Panc1 (cell line): ENCODE data around the gene LHFPL3. TPM values are rescaled to one million over a fixed set of nuclear protein-coding genes. Genes with fewer than 3 reads are reported as not detected.

Experiments used
- ATAC-seq: fragments of 200-7000 bp; cut with Tn5 transposase; 2 replicates; pipeline ENCODE4 v1.9.1; 2020; ENCODE audit warnings: mild to moderate bottlenecking, moderate library complexity
- BruUV-seq: library from RNA; stranded (reverse); fragments of 400-500 nt; replicated peaks from 2 replicates; lab custom pipeline; 2021; lab: Mats Ljungman, UMichigan
- CTCF ChIA-PET: fragments of 300-600 bp; sonication (Branson Sonifier 250); formaldehyde crosslinking; loops from one replicate; lab custom pipeline; 2022; ENCODE audit warnings: antibody characterized with exemption; lab: Charles Lee
- POLR2A ChIA-PET: fragments of 300-600 bp; sonication (Branson Sonifier 250); formaldehyde crosslinking; loops from one replicate; lab custom pipeline; 2022; ENCODE audit warnings: antibody characterized with exemption; lab: Charles Lee
- DNase-seq: peaks from one replicate; pipeline ENCODE4 v3.0.0-alpha.2; 2010; ENCODE audit warnings: low read depth, low spot score
- H3K27ac ChIP-seq: 2 replicates; pipeline ENCODE4 v1.5.1; 2011; ENCODE audit warnings: mild to moderate bottlenecking, low read length, inconsistent platforms
- H3K27me3 ChIP-seq: fragments of 200-500 bp; sonication (Bioruptor generic); 2 replicates; pipeline ENCODE4 v1.6.0; 2014; ENCODE audit warnings: low read length, inconsistent platforms; ENCODE audit not compliant: control insufficient read depth, insufficient read depth
- H3K36me3 ChIP-seq: fragments of 200-500 bp; sonication (Bioruptor generic); 2 replicates; pipeline ENCODE4 v1.5.1; 2014; ENCODE audit warnings: inconsistent platforms, mild to moderate bottlenecking, low read length, moderate library complexity; ENCODE audit not compliant: control insufficient read depth, insufficient read depth
- H3K4me1 ChIP-seq: 2 replicates; pipeline ENCODE4 v1.5.1; 2011; ENCODE audit warnings: inconsistent platforms, mild to moderate bottlenecking, low read length, moderate library complexity; ENCODE audit not compliant: control insufficient read depth, insufficient read depth
- H3K4me3 ChIP-seq, 2 experiments: 2 replicates each; pipeline ENCODE4 v1.5.1; 2011 to 2012; ENCODE audit warnings: low read depth in 2 of 2, low read length in 2 of 2, mild to moderate bottlenecking in 2 of 2, inconsistent platforms in 1 of 2, moderate library complexity in 1 of 2
- H3K9me3 ChIP-seq: fragments of 200-500 bp; sonication (Bioruptor generic); 2 replicates; pipeline ENCODE4 v1.5.1; 2014; ENCODE audit warnings: low read depth, mild to moderate bottlenecking, inconsistent platforms, low read length, moderate library complexity; ENCODE audit not compliant: control insufficient read depth, insufficient read depth
- POLR2AphosphoS5 ChIP-seq: IDR thresholded peaks from 2 replicates; pipeline ENCODE4 v1.6.1; 2012; ENCODE audit warnings: mild to moderate bottlenecking, low read depth, low read length, moderate library complexity
- SIN3A ChIP-seq: IDR thresholded peaks from 2 replicates; pipeline ENCODE4 v1.6.1; 2012; ENCODE audit warnings: low read depth, mild to moderate bottlenecking, low read length, moderate library complexity, borderline replicate concordance; ENCODE audit not compliant: insufficient read depth
- TCF7L2 ChIP-seq: IDR thresholded peaks from 2 replicates; pipeline ENCODE4 v1.6.1; 2011; ENCODE audit warnings: mild to moderate bottlenecking, low read depth, low read length, inconsistent platforms
- in situ Hi-C: cut with HindIII; loops from 2 replicates; pipeline ENCODE4 v1.10.0; 2016; ENCODE audit warnings: low sequenced_read_pairs, low pct_unique_long_range_greater_than_20kb
- intact Hi-C: fragments of 100-400 bp; cut with micrococcal nuclease; formaldehyde crosslinking; loops from one replicate; pipeline ENCODE4 v1.10.0; 2022; ENCODE audit not compliant: unreplicated experiment
- total RNA-seq: library from RNA; stranded (reverse); gene quantifications from one replicate; pipeline ENCODE4 v1.2.1, GENCODE V29; 2021; ENCODE audit not compliant: unreplicated experiment
- TF ChIP-seq, protein P1 (sequence below): fragments of 450-650 bp; IDR thresholded peaks from 2 replicates; pipeline ENCODE4 v1.5.1; 2017; ENCODE audit warnings: mild to moderate bottlenecking
- TF ChIP-seq, protein P2 (sequence below), 2 experiments: IDR thresholded peaks; 2 replicates each; pipeline ENCODE4 v1.6.1; 2011 to 2012; ENCODE audit warnings: low read depth in 2 of 2, control low read depth in 1 of 2, low read length in 1 of 2, mild to moderate bottlenecking in 1 of 2, moderate library complexity in 1 of 2; ENCODE audit not compliant: insufficient read depth in 1 of 2

LHFPL3 gene
- total RNA-seq, 1 experiment from 2014 or later, result not detected

DNA sequence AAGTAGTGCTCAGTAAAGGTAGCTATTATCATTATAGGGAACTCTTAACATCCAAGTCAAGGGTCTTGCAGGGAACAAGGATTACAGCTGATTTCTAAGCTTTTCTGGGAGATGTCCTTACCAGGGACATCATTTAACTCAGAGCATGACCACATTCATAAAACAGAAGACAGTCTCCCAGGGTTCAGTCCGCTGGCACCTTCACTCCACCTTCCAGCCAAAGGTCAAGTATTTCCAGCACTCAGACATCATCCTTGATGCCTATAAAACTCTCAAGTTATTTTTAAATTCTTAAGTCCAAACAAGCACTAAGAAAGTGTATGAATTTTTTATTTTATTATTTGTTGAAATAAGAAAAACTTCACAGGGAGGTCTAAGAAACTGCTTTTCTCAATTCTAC lies 565.9 kb downstream of the LHFPL3 start:
- Histone ChIP-seq H3K4me3 (no peak overlapping the region), H3K4me1 (no peaks in the 10 kb centered on the region), H3K36me3 (no peaks in the 10 kb centered on the region), H3K9me3 (no peaks in the 10 kb centered on the region), H3K27me3 (no peaks in the 10 kb centered on the region; the same call in 1 of the 2 replicates), H3K27ac (no peak overlapping the region)
- DNase-seq, result no peak
- TF ChIP-seq, protein P1, sequence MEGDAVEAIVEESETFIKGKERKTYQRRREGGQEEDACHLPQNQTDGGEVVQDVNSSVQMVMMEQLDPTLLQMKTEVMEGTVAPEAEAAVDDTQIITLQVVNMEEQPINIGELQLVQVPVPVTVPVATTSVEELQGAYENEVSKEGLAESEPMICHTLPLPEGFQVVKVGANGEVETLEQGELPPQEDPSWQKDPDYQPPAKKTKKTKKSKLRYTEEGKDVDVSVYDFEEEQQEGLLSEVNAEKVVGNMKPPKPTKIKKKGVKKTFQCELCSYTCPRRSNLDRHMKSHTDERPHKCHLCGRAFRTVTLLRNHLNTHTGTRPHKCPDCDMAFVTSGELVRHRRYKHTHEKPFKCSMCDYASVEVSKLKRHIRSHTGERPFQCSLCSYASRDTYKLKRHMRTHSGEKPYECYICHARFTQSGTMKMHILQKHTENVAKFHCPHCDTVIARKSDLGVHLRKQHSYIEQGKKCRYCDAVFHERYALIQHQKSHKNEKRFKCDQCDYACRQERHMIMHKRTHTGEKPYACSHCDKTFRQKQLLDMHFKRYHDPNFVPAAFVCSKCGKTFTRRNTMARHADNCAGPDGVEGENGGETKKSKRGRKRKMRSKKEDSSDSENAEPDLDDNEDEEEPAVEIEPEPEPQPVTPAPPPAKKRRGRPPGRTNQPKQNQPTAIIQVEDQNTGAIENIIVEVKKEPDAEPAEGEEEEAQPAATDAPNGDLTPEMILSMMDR, result no peak
- no peak for TF ChIP-seq POLR2AphosphoS5
- in situ Hi-C loops, result no loop called here
- intact Hi-C loops, result no loop called here
- POLR2A ChIA-PET, result no interaction called here
- no peak for ATAC-seq
- no TSS peak for BruUV-seq
- CTCF ChIA-PET, result no interaction called here

DNA sequence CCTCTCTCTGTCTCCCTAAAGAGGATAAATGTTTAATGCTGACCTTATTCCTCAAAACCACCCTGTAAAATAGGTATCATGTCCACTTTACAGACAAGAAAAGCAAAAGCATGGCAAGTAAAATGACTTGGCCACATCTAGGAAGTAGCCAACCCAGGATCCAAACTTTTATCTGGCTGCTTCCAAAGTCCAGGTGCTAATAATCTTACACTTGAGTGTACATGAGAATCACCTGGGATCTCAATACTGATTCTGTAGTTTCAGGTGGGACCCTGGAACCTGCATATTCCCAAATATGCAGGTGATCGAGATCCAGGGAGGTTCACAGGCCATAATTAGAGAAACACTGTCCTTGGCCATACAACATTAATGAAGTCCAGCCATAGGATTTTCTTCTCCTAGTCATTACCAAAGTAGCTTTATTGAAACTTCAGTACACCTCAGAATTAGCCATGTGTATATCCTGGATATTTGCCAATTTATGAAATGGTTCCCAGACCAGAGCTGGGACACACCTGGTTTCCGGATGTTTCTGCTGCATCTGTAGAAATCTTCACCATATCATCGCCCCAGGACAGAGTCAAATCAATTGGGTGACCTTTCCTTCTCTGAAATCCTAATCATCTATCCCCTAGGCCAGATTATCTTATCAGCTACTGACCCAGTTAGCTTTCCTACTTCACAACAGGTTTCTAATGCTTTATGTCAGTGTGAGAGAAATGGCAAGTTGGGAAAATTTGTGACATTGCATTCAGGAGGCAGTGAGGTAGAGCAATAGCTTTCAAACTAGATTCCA lies 566.5 kb downstream of the LHFPL3 start:
- Histone ChIP-seq H3K27me3 (no peaks in the 10 kb centered on the region; the same call in 1 of the 2 replicates), H3K4me1 (no peaks in the 10 kb centered on the region), H3K9me3 (no peaks in the 10 kb centered on the region), H3K36me3 (no peaks in the 10 kb centered on the region), H3K27ac (no peak overlapping the region), H3K4me3 (no peak overlapping the region)
- BruUV-seq, result no TSS peak
- ChIA-PET CTCF (no interaction called here), POLR2A (interaction anchor here (0.6 kb wide), 1 partner anchor 20 kb away, joined by 3 read pairs; no protein-coding TSS in a partner anchor)
- intact Hi-C loops (no loop called here), in situ Hi-C loops (no loop called here)
- TF ChIP-seq SIN3A, result no peak
- TF ChIP-seq, protein P1, result no peak
- TF ChIP-seq POLR2AphosphoS5, result no peak
- TF ChIP-seq, protein P2, sequence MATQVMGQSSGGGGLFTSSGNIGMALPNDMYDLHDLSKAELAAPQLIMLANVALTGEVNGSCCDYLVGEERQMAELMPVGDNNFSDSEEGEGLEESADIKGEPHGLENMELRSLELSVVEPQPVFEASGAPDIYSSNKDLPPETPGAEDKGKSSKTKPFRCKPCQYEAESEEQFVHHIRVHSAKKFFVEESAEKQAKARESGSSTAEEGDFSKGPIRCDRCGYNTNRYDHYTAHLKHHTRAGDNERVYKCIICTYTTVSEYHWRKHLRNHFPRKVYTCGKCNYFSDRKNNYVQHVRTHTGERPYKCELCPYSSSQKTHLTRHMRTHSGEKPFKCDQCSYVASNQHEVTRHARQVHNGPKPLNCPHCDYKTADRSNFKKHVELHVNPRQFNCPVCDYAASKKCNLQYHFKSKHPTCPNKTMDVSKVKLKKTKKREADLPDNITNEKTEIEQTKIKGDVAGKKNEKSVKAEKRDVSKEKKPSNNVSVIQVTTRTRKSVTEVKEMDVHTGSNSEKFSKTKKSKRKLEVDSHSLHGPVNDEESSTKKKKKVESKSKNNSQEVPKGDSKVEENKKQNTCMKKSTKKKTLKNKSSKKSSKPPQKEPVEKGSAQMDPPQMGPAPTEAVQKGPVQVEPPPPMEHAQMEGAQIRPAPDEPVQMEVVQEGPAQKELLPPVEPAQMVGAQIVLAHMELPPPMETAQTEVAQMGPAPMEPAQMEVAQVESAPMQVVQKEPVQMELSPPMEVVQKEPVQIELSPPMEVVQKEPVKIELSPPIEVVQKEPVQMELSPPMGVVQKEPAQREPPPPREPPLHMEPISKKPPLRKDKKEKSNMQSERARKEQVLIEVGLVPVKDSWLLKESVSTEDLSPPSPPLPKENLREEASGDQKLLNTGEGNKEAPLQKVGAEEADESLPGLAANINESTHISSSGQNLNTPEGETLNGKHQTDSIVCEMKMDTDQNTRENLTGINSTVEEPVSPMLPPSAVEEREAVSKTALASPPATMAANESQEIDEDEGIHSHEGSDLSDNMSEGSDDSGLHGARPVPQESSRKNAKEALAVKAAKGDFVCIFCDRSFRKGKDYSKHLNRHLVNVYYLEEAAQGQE (IDR thresholded peaks at IDR 0.05; ENCODE audit: insufficient read depth in 1 of 2, low read depth in 2 of 2, low read length in 1 of 2), result no peak
- TF ChIP-seq TCF7L2, result no peak
- ATAC-seq (no peak), DNase-seq (no peak)
